SK-N-SH (cell line): Measurements from ENCODE around the gene CYFIP1.

Experiments
- MAX ChIP-seq: IDR thresholded peaks from 2 replicates; pipeline ENCODE4 v1.4.0; 2012; ENCODE audit warnings: low read depth
- REST ChIP-seq: IDR thresholded peaks from 2 replicates; pipeline ENCODE4 v1.6.1; 2012; ENCODE audit warnings: mild to moderate bottlenecking, low read depth, low read length, moderate library complexity

- TF ChIP-seq REST (no peak), MAX (no peak)
These were observed 89.9 kb downstream of the CYFIP1 start for GRCh38 chr15:22890296-22890695.
